Fibroblast of lung (primary cell): Measurements from ENCODE around the gene NDOR1. TPM values are rescaled to one million over a fixed set of nuclear protein-coding genes. Genes with fewer than 3 reads are reported as not detected.

Experiments used
- DNase-seq, 2 donors: peaks; one replicate each; pipeline versions ENCODE4 v3.0.0 to v3.0.0-alpha.2; 2010; ENCODE audit warnings: low read depth in 2 of 2
- H2AFZ ChIP-seq: 2 replicates; pipeline ENCODE4 v1.5.1; 2012; ENCODE audit warnings: low read length, control low read depth, inconsistent platforms
- H3K27ac ChIP-seq: 2 replicates; pipeline ENCODE4 v1.5.1; 2011; ENCODE audit warnings: low read length, control low read depth; ENCODE audit not compliant: insufficient read depth
- H3K27me3 ChIP-seq: 2 replicates; pipeline ENCODE4 v1.5.1; 2011; ENCODE audit warnings: mild to moderate bottlenecking, low read length; ENCODE audit not compliant: control insufficient read depth, insufficient read depth
- H3K36me3 ChIP-seq: 2 replicates; pipeline ENCODE4 v1.5.1; 2011; ENCODE audit warnings: low read length; ENCODE audit not compliant: control insufficient read depth, insufficient read depth
- H3K4me1 ChIP-seq: 2 replicates; pipeline ENCODE4 v1.5.1; 2011; ENCODE audit warnings: low read length; ENCODE audit not compliant: control insufficient read depth, insufficient read depth; ENCODE audit errors: extremely low read depth
- H3K4me2 ChIP-seq: 2 replicates; pipeline ENCODE4 v1.5.1; 2011; ENCODE audit warnings: low read length, control low read depth; ENCODE audit not compliant: insufficient read depth; ENCODE audit errors: extremely low read depth
- H3K4me3 ChIP-seq, 4 experiments: fragments of 200-600 bp in 1 of 4; sonication (generic) in 1 of 4; replicated peaks in 1 of 4; 2 replicates each; pipeline ENCODE4 v1.5.1; 2011 to 2016; ENCODE audit warnings: low read length in 4 of 4, low read depth in 3 of 4, mild to moderate bottlenecking in 3 of 4, control low read depth in 2 of 4, inconsistent platforms in 1 of 4, mixed read lengths in 1 of 4; ENCODE audit not compliant: insufficient read depth in 1 of 4; ENCODE audit errors: control extremely low read depth in 1 of 4
- H3K79me2 ChIP-seq: 2 replicates; pipeline ENCODE4 v1.5.1; 2012; ENCODE audit warnings: mild to moderate bottlenecking, low read length, inconsistent platforms; ENCODE audit not compliant: control insufficient read depth, insufficient read depth
- H3K9ac ChIP-seq: 2 replicates; pipeline ENCODE4 v1.5.1; 2011; ENCODE audit warnings: mild to moderate bottlenecking, low read length, control low read depth; ENCODE audit not compliant: insufficient read depth
- H3K9me3 ChIP-seq: 2 replicates; pipeline ENCODE4 v1.5.1; 2012; ENCODE audit warnings: low read depth, low read length; ENCODE audit not compliant: control insufficient read depth, insufficient read depth
- H4K20me1 ChIP-seq: 2 replicates; pipeline ENCODE4 v1.5.1; 2011; ENCODE audit warnings: low read length; ENCODE audit not compliant: control insufficient read depth, insufficient read depth; ENCODE audit errors: extremely low read depth
- CTCF ChIP-seq, 2 donors: IDR thresholded peaks in 1 of 2; conservative IDR thresholded peaks in 1 of 2; 1 replicate in 1 of 2; 2 replicates in 1 of 2; pipeline ENCODE4 v1.5.1; 2011 to 2012; ENCODE audit warnings: low read length in 2 of 2, control low read depth in 1 of 2, inconsistent platforms in 1 of 2, low read depth in 1 of 2, mild to moderate bottlenecking in 1 of 2
- EZH2 ChIP-seq: IDR thresholded peaks from 2 replicates; pipeline ENCODE4 v1.5.1; 2012; ENCODE audit warnings: low read length, control low read depth, mild to moderate bottlenecking; ENCODE audit errors: missing control alignments
- polyA plus RNA-seq, 2 donors: library from polyadenylated mRNA; depleted of rRNA in 1 of 2; stranded (reverse) in 1 of 2; unstranded in 1 of 2; fragments of >200 nt; gene quantifications; 2 replicates each; pipeline ENCODE4 v1.2.1, GENCODE V29; 2011 to 2012; ENCODE audit warnings: missing spikeins in 1 of 2
- total RNA-seq: library from RNA; depleted of rRNA; stranded (reverse); fragments of >200 nt; gene quantifications from 2 replicates; pipeline ENCODE4 v1.2.1, GENCODE V29; 2014

NDOR1 gene
- total and polyA plus RNA-seq, 2 donors (not counting 1 experiment from before 2014, with no cell fraction given) = 2.4 to 3.1 TPM

GRCh38 chr9:137167277-137167746 is 38.2 kb upstream of the NDOR1 start:
- Histone ChIP-seq H2AFZ (no peak overlapping the region), H3K4me2 (no peak overlapping the region), H3K27me3 (peaks cover 50% of the 10 kb centered on the region), H4K20me1 (no peaks in the 10 kb centered on the region), H3K27ac (no peak overlapping the region), H3K4me3 (no peak overlapping the region), H3K36me3 (no peaks in the 10 kb centered on the region), H3K9ac (no peak overlapping the region), H3K79me2 (no peaks in the 10 kb centered on the region), H3K4me1 (no peaks in the 10 kb centered on the region), H3K9me3 (no peaks in the 10 kb centered on the region)
- no peak for TF ChIP-seq EZH2
- TF ChIP-seq CTCF (conservative IDR thresholded peaks at IDR 0.05 in 1 of 2, IDR thresholded peaks at IDR 0.05 in 1 of 2; ENCODE audit: low read depth in 1 of 2, low read length in 2 of 2) = no peak
- no peak for DNase-seq

- no peaks in the 10 kb centered on the region for H4K20me1 ChIP-seq
- no peak overlapping the region for H3K4me3 ChIP-seq
- H3K9me3 ChIP-seq = no peaks in the 10 kb centered on the region
- no peak overlapping the region for H2AFZ ChIP-seq
- no peaks in the 10 kb centered on the region for H3K79me2 ChIP-seq
- H3K9ac ChIP-seq = no peak overlapping the region
- no peak overlapping the region for H3K27ac ChIP-seq
- no peak overlapping the region for H3K4me2 ChIP-seq
- DNase-seq = peak in 1 of 2 donors; percentile 39
- no peaks in the 10 kb centered on the region for H3K36me3 ChIP-seq
- no peaks in the 10 kb centered on the region for H3K4me1 ChIP-seq
- peaks cover 46% of the 10 kb centered on the region for H3K27me3 ChIP-seq
- peak; percentile 81 for TF ChIP-seq EZH2
- no peak for TF ChIP-seq CTCF (conservative IDR thresholded peaks at IDR 0.05 in 1 of 2, IDR thresholded peaks at IDR 0.05 in 1 of 2; ENCODE audit: low read depth in 1 of 2, low read length in 2 of 2)
Observed at GRCh38 chr9:137167747-137168572, 37.5 kb upstream of the NDOR1 start.

- Histone ChIP-seq H3K36me3 (no peaks in the 10 kb centered on the region), H3K9ac (no peak overlapping the region), H3K4me1 (no peaks in the 10 kb centered on the region), H4K20me1 (no peaks in the 10 kb centered on the region), H3K27me3 (peaks cover 41% of the 10 kb centered on the region), H2AFZ (no peak overlapping the region), H3K4me3 (no peak overlapping the region), H3K79me2 (no peaks in the 10 kb centered on the region), H3K9me3 (no peaks in the 10 kb centered on the region), H3K4me2 (no peak overlapping the region), H3K27ac (no peak overlapping the region)
- TF ChIP-seq EZH2 (peak; percentile 24), CTCF (conservative IDR thresholded peaks at IDR 0.05 in 1 of 2, IDR thresholded peaks at IDR 0.05 in 1 of 2; ENCODE audit: low read depth in 1 of 2, low read length in 2 of 2) (no peak)
- no peak for DNase-seq
Observed at GRCh38 chr9:137168573-137168903, 37.0 kb upstream of the NDOR1 start.
